Neuron (in vitro differentiated cells): ENCODE measurements around the gene CDK19.
"Not testable (repeated sequence)": the region's sequence is repeated elsewhere in the genome, so short reads cannot be mapped to it uniquely, and the experiment has no call there.

Experiments
- H2AFZ ChIP-seq: one replicate; pipeline ENCODE4 v1.6.1; 2013; ENCODE audit warnings: low read depth, mild to moderate bottlenecking, inconsistent platforms, low read length, moderate library complexity
- H3K27me3 ChIP-seq: one replicate; pipeline ENCODE4 v1.6.1; 2013; ENCODE audit warnings: low read length; ENCODE audit not compliant: insufficient read depth
- H3K36me3 ChIP-seq: one replicate; pipeline ENCODE4 v1.6.1; 2013; ENCODE audit warnings: low read length; ENCODE audit not compliant: insufficient read depth
- H3K4me1 ChIP-seq: one replicate; pipeline ENCODE4 v1.6.1; 2013; ENCODE audit warnings: low read length; ENCODE audit not compliant: insufficient read depth
- H3K4me3 ChIP-seq: 2 replicates; pipeline ENCODE4 v1.5.1; 2013; ENCODE audit warnings: mild to moderate bottlenecking, low read length, moderate library complexity
- H3K9me3 ChIP-seq: one replicate; pipeline ENCODE4 v1.6.1; 2013; ENCODE audit warnings: low read length

Gene CDK19

DNA sequence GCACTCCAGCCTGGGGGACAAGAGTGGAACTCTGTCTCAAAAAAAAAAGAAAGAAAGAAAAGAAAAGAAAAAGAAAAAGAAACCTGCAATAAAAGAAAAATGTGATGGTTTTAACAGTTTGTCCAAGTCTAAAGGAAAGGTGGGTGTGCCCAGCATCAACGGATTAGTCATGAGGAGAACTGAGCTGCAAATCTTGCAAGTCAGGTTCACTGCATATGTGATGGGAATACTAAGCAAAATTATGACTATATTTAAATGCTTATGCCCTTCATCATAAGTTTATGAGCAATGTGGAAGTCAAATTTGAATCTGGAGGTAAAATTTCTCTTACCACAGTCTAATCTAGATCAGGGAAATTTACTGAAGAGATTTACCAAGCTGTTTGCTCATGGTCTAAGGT is 13.1 kb upstream of the CDK19 start:
- no peak overlapping the region for H3K4me3 ChIP-seq
- H3K9me3 ChIP-seq = no peaks in the 10 kb centered on the region
- no peaks in the 10 kb centered on the region for H3K4me1 ChIP-seq
- no peak overlapping the region for H2AFZ ChIP-seq
- no peaks in the 10 kb centered on the region for H3K27me3 ChIP-seq
- H3K36me3 ChIP-seq = no peaks in the 10 kb centered on the region

DNA sequence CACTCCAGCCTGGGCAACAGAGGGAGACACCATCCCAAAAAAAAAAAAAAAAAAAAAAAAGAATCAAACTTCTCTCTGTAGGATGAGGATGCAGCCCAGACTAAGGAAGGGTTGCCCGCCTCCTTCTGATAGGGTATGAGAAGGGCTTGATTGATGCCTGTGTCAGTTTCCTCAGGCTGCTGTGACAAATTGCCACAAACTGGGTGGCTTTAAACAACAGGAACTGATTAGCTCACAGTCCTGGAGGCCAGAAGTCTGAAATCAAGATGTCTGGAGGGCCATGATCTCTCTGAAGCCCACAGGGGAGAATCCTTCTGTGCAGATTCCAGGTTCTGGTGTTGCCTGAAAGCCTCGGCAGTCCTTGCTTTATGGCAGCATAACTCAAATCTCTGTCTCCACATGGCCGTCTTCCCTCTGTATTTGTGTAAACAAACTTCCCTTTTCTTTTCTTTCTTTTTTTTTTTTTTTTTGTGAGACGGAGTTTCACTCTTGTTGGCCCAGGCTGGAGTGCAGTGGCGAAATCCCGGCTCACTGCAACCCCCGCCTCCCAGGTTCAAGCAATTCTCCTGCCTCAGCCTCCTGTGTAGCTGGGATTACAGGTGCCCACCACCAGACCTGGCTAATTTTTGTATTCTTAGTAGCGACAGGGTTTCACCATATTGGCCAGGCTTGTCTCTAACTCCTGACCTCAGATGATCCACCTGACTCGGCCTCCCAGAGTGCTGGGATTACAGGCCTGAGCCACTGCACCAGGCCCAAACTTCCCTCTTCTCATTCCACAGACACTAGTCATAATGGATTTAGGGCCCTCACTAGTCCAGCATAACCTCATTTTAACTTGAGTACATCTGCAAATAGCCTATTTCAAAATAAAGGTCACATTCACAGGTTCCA is 11.2 kb upstream of the CDK19 start:
- H3K27me3 ChIP-seq = no peaks in the 10 kb centered on the region
- no peaks in the 10 kb centered on the region for H3K36me3 ChIP-seq
- H3K9me3 ChIP-seq = no peaks in the 10 kb centered on the region
- H3K4me1 ChIP-seq = no peaks in the 10 kb centered on the region
- H2AFZ ChIP-seq = no peak overlapping the region
- no peak overlapping the region for H3K4me3 ChIP-seq

DNA sequence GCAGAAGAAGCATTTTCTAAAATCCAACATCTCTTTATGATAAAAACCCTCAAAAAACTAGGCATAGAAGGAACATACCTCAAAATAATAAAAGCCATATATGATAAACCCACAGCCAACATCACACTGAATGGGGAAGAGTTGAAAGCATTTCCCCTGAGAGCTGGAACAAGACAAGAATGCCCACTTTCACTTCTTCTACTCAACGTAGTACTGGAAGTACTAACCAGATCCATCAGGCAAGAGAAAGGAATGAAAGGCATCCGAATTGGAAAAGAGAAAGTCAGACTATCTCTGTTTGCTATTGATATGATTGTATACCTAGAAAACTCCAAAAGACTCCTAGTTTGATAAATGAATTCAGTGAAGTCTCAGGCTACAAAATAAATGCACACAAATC is 7.9 kb upstream of the CDK19 start:
- no peaks in the 10 kb centered on the region for H3K4me1 ChIP-seq
- no peaks in the 10 kb centered on the region for H3K9me3 ChIP-seq
- no peak overlapping the region for H2AFZ ChIP-seq
- no peak overlapping the region for H3K4me3 ChIP-seq
- no peaks in the 10 kb centered on the region for H3K27me3 ChIP-seq
- no peaks in the 10 kb centered on the region for H3K36me3 ChIP-seq

DNA sequence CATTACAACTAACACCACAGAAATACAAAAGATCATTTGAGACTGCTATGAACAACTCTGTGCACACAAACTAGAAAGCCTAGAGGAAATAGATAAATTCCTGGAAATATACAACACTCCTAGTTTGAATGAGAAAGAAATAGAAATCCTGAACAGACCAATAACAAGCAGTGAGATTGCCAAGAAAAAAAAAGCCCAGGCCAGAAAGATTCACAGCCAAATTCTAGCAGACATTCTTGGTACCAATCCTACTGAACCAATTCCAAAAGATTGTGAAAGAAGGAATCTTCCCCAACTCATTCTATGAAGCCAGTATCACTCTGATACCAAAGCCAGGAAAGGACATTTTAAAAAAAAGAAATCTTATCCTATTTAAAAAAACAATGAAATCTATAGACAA is 7.0 kb upstream of the CDK19 start:
- H3K27me3 ChIP-seq = no peaks in the 10 kb centered on the region
- H2AFZ ChIP-seq = no peak overlapping the region
- H3K4me3 ChIP-seq = no peak overlapping the region
- no peaks in the 10 kb centered on the region for H3K9me3 ChIP-seq
- no peaks in the 10 kb centered on the region for H3K36me3 ChIP-seq
- no peaks in the 10 kb centered on the region for H3K4me1 ChIP-seq

DNA sequence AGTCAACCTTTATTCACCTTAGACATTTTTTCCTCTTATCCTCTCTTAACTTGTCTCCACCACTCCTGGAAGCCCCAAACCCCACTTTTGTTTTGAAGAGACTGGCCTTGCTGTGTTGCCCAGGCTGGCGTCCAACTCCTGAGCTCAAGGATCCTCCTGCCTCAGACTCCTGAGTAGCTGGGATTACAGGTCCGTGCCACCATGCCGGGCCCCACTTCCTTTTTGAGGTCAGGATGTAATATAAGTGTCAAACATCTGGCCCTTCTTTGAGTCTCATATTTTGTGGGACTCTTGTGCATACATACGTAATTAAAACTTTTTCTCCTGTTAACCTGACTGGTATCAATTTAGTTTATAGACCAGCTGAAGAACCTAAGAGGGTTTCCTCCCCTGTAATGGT is 1.4 kb upstream of the CDK19 start:
- peaks cover 21% of the 10 kb centered on the region for H3K4me1 ChIP-seq
- no peaks in the 10 kb centered on the region for H3K36me3 ChIP-seq
- H3K4me3 ChIP-seq = no peak overlapping the region
- no peaks in the 10 kb centered on the region for H3K27me3 ChIP-seq
- H3K9me3 ChIP-seq = no peaks in the 10 kb centered on the region
- no peak overlapping the region for H2AFZ ChIP-seq

DNA sequence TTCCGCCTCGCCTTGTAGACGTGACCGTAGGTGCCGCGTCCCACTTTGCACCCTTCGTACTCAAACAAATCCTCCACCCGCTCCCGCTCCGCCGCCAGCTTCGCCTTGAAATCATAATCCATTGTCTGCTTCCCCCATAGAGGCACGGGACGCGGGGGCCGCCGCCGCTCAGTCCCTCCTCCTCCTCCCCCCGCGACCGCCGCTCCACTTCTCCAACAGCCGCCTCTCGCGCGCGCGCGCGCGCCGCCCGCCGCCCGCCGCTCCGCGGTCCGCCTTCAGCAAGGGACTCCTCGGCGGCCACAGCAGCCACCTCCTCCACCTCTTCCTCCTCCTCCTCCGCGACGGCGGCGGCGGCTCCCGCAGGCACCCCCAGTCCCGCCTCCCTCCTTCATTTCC is 256 bp downstream of the CDK19 start:
- peak overlapping the region; percentile 85 for H2AFZ ChIP-seq
- peaks cover 21% of the 10 kb centered on the region for H3K4me1 ChIP-seq
- H3K36me3 ChIP-seq = no peaks in the 10 kb centered on the region
- H3K4me3 ChIP-seq = peak overlapping the region; percentile 58
- peaks cover under 1% of the 10 kb centered on the region for H3K9me3 ChIP-seq
- H3K27me3 ChIP-seq = no peaks in the 10 kb centered on the region

DNA sequence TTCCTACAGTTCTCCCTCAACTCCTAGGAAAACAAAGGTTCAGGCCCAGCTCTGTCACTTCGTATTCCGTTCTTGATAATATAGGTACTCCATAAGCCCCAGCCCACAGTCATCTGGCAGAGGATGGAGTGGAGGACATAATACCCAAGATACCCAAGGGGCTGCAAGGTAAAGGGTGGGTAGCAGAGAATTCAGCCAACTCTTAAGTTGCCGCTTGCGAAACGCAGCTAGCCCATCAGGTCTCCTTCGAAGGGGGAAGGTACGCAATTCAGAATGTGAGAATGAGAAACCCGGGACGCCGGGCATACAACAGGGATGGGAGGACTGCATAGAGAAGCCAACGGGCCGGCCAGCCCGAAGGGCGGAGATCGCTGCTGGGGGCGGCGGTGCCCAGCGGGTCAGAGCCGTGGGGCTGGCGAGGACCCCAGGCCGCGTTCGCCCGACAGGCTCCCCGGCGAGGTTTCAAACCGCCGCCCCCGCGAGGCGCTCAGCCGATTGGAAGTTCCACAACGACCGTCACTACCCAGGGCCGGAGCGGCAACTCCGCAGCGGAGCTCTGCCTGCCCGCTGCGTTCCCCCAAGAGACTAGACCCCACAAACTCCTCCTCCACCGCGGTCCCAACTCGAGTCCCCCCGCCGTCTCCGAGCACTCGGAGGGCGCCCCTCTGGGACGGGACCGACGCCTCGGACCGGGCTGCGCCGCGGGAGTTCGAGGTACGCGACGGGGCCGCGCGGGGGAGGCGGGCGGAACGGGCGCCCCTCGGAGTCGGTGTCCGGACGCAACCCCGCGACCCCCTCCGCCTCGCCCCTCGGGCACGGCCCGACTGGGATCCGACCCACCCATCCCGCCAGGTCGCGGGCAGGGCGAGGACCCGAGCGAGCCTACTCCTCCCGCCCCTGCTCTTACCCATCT is 911 bp downstream of the CDK19 start:
- no peaks in the 10 kb centered on the region for H3K27me3 ChIP-seq
- H3K4me1 ChIP-seq = peaks cover 21% of the 10 kb centered on the region
- H3K4me3 ChIP-seq = peak overlapping the region; percentile 58
- peaks cover 5% of the 10 kb centered on the region for H3K9me3 ChIP-seq
- H2AFZ ChIP-seq = peak overlapping the region; percentile 85
- no peaks in the 10 kb centered on the region for H3K36me3 ChIP-seq

DNA sequence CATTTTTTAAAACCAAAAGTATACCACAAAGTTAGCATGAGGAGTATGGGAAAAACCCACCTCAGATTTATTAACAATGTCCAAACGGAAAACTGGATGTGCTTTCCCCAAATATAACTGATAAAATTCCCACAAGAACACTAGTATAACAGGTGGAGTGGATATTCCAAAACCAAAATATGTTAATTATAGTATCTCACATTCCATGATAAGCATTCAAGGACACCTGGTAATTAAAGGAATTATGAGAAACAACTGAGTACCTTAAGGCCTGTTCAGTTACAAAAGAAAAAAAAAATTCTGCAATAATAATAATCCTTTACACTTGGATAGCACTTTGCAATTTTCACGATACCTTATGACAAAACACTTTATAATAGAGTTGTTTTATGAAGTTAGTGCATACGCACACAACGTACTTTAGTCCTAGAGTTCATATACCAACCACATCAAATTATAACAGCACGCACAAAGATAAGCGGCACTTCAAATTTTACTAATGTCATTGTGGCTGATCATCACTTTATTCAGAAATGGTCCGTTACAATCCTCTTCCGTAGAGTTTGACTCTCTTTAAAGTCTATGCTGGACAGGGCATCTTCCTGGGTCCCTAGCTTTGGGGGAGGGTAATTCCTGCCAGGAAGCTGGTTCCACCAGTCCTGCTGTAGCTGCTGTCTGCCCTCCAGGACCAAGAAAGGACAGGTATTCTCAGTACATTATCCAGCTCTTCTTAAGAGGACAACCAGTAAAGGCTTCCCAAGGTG is 1.7 kb downstream of the CDK19 start:
- Histone ChIP-seq H3K27me3 (no peaks in the 10 kb centered on the region), H3K4me1 (peaks cover 21% of the 10 kb centered on the region), H2AFZ (no peak overlapping the region), H3K9me3 (peaks cover 7% of the 10 kb centered on the region), H3K4me3 (peak overlapping the region; percentile 58), H3K36me3 (no peaks in the 10 kb centered on the region)

DNA sequence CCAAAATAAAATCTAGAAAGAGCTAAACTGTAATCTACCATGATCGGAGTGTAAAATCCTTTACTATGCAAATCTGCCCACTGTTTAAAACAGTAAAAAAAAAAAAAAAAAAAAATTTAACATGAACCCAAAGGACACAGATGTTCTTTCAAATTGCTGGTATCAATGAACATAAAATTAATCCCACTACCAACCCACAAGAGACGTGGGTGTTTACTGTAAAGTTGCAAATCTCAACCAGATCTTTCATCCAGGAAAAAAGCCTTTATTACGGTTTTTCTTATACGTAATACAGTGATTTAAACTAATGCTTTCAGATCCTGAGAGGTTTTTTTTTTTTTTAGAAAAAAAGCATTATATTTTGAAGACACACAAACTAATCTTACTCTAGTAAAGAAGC is 2.5 kb downstream of the CDK19 start:
- no peak overlapping the region for H2AFZ ChIP-seq
- H3K36me3 ChIP-seq = no peaks in the 10 kb centered on the region
- peak overlapping the region; percentile 58 for H3K4me3 ChIP-seq
- no peaks in the 10 kb centered on the region for H3K27me3 ChIP-seq
- peaks cover 7% of the 10 kb centered on the region for H3K9me3 ChIP-seq
- H3K4me1 ChIP-seq = peaks cover 21% of the 10 kb centered on the region

DNA sequence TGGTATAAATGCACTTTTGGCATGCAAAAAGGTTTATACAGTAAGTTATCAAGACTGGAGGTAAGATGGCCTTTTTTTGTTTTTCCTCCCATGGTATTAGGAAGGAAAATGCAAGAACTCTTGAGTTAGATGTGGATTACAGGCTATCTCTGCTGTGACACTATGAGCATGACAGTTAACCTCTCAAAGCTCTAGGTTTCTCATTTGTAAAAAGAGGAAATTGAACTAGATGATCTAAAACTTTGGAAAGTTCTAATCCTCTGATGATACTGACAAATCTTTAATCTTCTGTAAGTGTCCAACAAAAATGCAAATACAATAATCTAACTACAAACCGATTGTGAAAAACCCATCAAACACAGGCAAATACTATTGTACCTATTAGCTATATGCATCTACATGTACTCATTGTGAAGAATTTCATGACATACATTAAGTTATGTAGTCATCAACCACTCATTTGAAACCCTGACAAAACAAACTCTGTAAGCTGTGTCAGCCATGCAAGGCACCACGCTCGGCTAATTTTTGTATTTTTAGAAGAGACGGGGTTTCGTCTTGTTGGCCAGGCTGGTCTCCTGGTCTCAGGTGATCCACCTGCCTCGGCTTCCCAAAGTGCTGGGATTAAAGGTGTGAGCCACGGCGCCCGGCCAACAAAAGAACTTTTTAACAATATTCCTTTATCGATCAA is 4.2 kb downstream of the CDK19 start:
- Histone ChIP-seq H3K9me3 (peaks cover 7% of the 10 kb centered on the region), H3K36me3 (no peaks in the 10 kb centered on the region), H2AFZ (no peak overlapping the region), H3K27me3 (no peaks in the 10 kb centered on the region), H3K4me3 (no peak overlapping the region), H3K4me1 (peaks cover 13% of the 10 kb centered on the region)

DNA sequence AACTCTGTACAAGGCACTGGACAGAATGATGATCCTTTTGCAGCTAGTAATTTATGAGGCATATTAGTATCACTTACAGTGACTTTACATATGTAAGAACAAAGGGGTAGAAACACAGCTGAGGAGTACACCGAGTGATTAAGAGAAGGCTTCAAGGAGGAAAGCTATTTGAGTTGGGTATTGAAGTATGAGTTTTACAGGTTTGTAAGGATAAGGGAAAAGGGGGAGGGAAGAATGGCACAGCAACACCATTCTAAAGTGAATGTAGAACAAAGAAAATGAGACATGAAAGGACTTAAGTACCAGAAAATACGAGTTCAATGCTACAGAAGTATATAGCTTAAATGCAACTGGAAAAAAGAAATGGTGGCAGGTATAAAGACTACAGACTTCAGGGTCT is 5.5 kb downstream of the CDK19 start:
- peaks cover 1% of the 10 kb centered on the region for H3K36me3 ChIP-seq
- H3K27me3 ChIP-seq = no peaks in the 10 kb centered on the region
- H3K9me3 ChIP-seq = peaks cover 7% of the 10 kb centered on the region
- H3K4me1 ChIP-seq = peaks cover 12% of the 10 kb centered on the region
- no peak overlapping the region for H3K4me3 ChIP-seq
- H2AFZ ChIP-seq = no peak overlapping the region

DNA sequence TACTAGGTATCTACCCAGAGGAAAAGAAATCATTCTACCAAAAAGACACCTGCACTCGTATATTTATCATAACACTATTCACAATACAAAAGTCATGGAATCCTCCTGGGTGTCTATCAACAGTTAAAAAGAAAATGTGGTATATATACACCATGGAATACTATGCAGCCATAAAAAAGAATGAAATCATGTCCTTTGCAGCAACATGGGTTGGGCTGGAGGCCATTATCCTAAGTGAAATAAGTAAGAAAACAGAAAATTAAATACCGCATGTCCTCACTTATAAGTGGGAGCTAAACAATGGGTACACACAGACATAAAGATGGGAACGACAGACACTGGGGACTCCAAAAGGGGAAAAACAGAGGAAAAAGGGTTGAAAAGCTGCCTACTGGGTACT is 13.1 kb downstream of the CDK19 start:
- not testable (repeated sequence) for H3K36me3 ChIP-seq, H3K9me3 ChIP-seq, H2AFZ ChIP-seq, H3K4me3 ChIP-seq, H3K4me1 ChIP-seq, H3K27me3 ChIP-seq
